DMS79 (cell line): ENCODE measurements around the gene CPXM1.
"Not testable (repeated sequence)": the region's sequence is repeated elsewhere in the genome, so short reads cannot be mapped to it uniquely, and the experiment has no call there.

Source experiments
- DNase-seq: peaks from one replicate; lab custom pipeline; 2025; lab: John Stamatoyannopoulos, UW

CPXM1 gene

GRCh38 chr20:2800521-2801285, at the start of gene CPXM1:
Gene CPXM1 (minus strand): TSS chr20:2800627. CDS start chr20:2800572, 55 bp downstream.
- peak; percentile 53 for DNase-seq

GRCh38 chr20:2849529-2849928, 49.1 kb upstream of the CPXM1 start:
- DNase-seq = no peak

- no peak for DNase-seq
Observed at GRCh38 chr20:2847802-2848201, 47.4 kb upstream of the CPXM1 start.

GRCh38 chr20:2846698-2847097, 46.3 kb upstream of the CPXM1 start:
- DNase-seq = no peak

GRCh38 chr20:2845607-2846006, 45.2 kb upstream of the CPXM1 start:
- no peak for DNase-seq

- no peak for DNase-seq
Observed at GRCh38 chr20:2840967-2841531, 40.6 kb upstream of the CPXM1 start.

- peak; percentile 61 for DNase-seq
Observed at GRCh38 chr20:2840138-2840966, 39.9 kb upstream of the CPXM1 start, which contains the start of the genes PCED1A and VPS16. Gene PCED1A (minus strand): TSS chr20:2840655. CDS start chr20:2839912, 743 bp downstream. Gene VPS16 (plus strand): TSS chr20:2840745. CDS start chr20:2840775, 30 bp downstream.

- no peak for DNase-seq
Observed at GRCh38 chr20:2839732-2840137, 39.3 kb upstream of the CPXM1 start.

GRCh38 chr20:2838847-2839671, 38.6 kb upstream of the CPXM1 start:
- DNase-seq = no peak

- no peak for DNase-seq
Observed at GRCh38 chr20:2838170-2838797, 37.9 kb upstream of the CPXM1 start.

GRCh38 chr20:2837221-2837960, 37.0 kb upstream of the CPXM1 start:
- no peak for DNase-seq

- no peak for DNase-seq
Observed at GRCh38 chr20:2836035-2836434, 35.6 kb upstream of the CPXM1 start.

- no peak for DNase-seq
Observed at GRCh38 chr20:2835331-2835796, 34.9 kb upstream of the CPXM1 start.

GRCh38 chr20:2834401-2835110, 34.1 kb upstream of the CPXM1 start:
- no peak for DNase-seq

- no peak for DNase-seq
Observed at GRCh38 chr20:2833761-2834160, 33.3 kb upstream of the CPXM1 start.

- DNase-seq = not testable (repeated sequence)
Observed at GRCh38 chr20:2831206-2831605, 30.8 kb upstream of the CPXM1 start.

GRCh38 chr20:2829376-2829775, 28.9 kb upstream of the CPXM1 start:
- DNase-seq = no peak

GRCh38 chr20:2826655-2827054, 26.2 kb upstream of the CPXM1 start:
- DNase-seq = no peak

- DNase-seq = no peak
Observed at GRCh38 chr20:2825761-2826160, 25.3 kb upstream of the CPXM1 start.

GRCh38 chr20:2822073-2822472, 21.6 kb upstream of the CPXM1 start:
- no peak for DNase-seq
